Right ventricle myocardium superior (tissue), 1 donor: ENCODE results near the gene HNRNPA1L2. TPM values are rescaled to one million over a fixed set of nuclear protein-coding genes. Genes with fewer than 3 reads are reported as not detected.

ENCODE experiments used
- total RNA-seq: library from RNA; stranded (reverse); fragmentation: NEBNext Ultra II Directional; extraction: Animal tissue kit (Norgen Biotek cat#: 25700); gene quantifications from one replicate; pipeline ENCODE4 v1.2.1, GENCODE V29; 2021
- donor health status: DM: no; HTN: yes; CAD: no; lungs with severe emphysema.

HNRNPA1L2 gene
- total RNA-seq, 1 donor from 2014 or later: 1.5 TPM

Other genes with a start within 250 kb of the HNRNPA1L2 start
- gene THSD1, start 236.3 kb upstream of the HNRNPA1L2 start, total RNA-seq: 4.4 TPM
- gene VPS36, start 191.8 kb upstream of the HNRNPA1L2 start, total RNA-seq: 25.0 TPM
- gene CKAP2, start 187.0 kb upstream of the HNRNPA1L2 start, total RNA-seq: 4.9 TPM
- gene SUGT1, start 10.4 kb downstream of the HNRNPA1L2 start, total RNA-seq: 51.9 TPM
- gene CNMD, start 97.4 kb downstream of the HNRNPA1L2 start, total RNA-seq: not detected
- not detected for gene PCDH8, start 206.2 kb downstream of the HNRNPA1L2 start, total RNA-seq